Peyer's patch (tissue), 4 donors: ENCODE data around the gene TMPRSS13.

Experiments
- POLR2A ChIP-seq, 2 donors: fragments of 450-650 bp; IDR thresholded peaks; one replicate each; pipeline ENCODE4 v1.5.1; 2017; ENCODE audit warnings: antibody characterized with exemption in 2 of 2, mild to moderate bottlenecking in 2 of 2, moderate library complexity in 2 of 2
- TF ChIP-seq, protein P1 (sequence below), 6 experiments: fragments of 450-650 bp in 4 of 6; fragments of 200-600 bp in 2 of 6; sonication (generic) in 1 of 6; IDR thresholded peaks; one replicate each; pipeline ENCODE4 v1.5.1; 2017 to 2019; ENCODE audit warnings: antibody characterized with exemption in 6 of 6, mild to moderate bottlenecking in 3 of 6, moderate library complexity in 1 of 6

DNA sequence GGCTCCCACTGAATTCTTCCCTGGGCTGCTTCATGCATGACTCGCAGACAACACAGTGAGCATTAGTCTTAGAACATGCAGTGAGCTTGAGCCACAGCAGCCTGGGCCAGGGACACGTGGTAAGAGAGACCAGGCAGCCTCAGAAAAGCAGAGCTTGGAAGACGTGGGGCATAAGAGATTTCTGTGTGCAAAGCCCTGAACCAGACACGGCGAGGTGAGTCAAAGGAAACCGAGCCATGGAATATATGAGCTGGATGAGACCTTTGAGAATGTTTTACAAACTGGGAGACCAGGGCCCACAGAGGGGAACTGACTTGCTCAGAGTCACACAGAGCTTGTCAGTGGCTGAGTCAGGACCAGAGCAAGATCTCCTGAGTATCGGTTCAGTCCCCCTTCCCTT lies 44.2 kb downstream of the TMPRSS13 start:
- TF ChIP-seq, protein P1, sequence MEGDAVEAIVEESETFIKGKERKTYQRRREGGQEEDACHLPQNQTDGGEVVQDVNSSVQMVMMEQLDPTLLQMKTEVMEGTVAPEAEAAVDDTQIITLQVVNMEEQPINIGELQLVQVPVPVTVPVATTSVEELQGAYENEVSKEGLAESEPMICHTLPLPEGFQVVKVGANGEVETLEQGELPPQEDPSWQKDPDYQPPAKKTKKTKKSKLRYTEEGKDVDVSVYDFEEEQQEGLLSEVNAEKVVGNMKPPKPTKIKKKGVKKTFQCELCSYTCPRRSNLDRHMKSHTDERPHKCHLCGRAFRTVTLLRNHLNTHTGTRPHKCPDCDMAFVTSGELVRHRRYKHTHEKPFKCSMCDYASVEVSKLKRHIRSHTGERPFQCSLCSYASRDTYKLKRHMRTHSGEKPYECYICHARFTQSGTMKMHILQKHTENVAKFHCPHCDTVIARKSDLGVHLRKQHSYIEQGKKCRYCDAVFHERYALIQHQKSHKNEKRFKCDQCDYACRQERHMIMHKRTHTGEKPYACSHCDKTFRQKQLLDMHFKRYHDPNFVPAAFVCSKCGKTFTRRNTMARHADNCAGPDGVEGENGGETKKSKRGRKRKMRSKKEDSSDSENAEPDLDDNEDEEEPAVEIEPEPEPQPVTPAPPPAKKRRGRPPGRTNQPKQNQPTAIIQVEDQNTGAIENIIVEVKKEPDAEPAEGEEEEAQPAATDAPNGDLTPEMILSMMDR (IDR thresholded peaks at IDR 0.05) = no peak
- no peak for TF ChIP-seq POLR2A (IDR thresholded peaks at IDR 0.05)
